ENCODE results near the gene CHEK1.
"Not testable (repeated sequence)": the region's sequence is repeated elsewhere in the genome, so short reads cannot be mapped to it uniquely, and the experiment has no call there.

The CHEK1 gene

GRCh38 chr11:125701018-125701610, 76.2 kb downstream of the CHEK1 start:
- Histone ChIP-seq H3K79me2 (ENCODE audit: control insufficient read depth, insufficient read depth, low read length) (no peaks in the 10 kb centered on the region), H2BK120ac (ENCODE audit: low read depth, low read length) (no peak overlapping the region), H3K4me2 (ENCODE audit: low read length) (no peak overlapping the region), H3K79me1 (ENCODE audit: low read length) (no peaks in the 10 kb centered on the region), H3K4me1 (ENCODE audit: control insufficient read depth, low read depth, low read length) (no peaks in the 10 kb centered on the region), H3K56ac (ENCODE audit: low read length) (no peak overlapping the region), H3K27me3 (ENCODE audit: insufficient read depth, low read length, poor library complexity) (no peaks in the 10 kb centered on the region), H3K4ac (ENCODE audit: low read depth, low read length) (no peak overlapping the region), H2BK5ac (ENCODE audit: low read length) (no peak overlapping the region), H3K23ac (ENCODE audit: low read length) (no peak overlapping the region), H3K27ac (ENCODE audit: low read depth, low read length) (no peak overlapping the region), H3K9ac (ENCODE audit: low read length) (no peak overlapping the region), H3K4me3 (ENCODE audit: low read length) (no peak overlapping the region), H2BK15ac (replicated peaks; ENCODE audit: low read depth) (no peak overlapping the region), H4K8ac (ENCODE audit: low read depth, low read length) (no peak overlapping the region), H3K36me3 (ENCODE audit: control insufficient read depth, insufficient read depth, low read length) (no peaks in the 10 kb centered on the region), H3K18ac (ENCODE audit: low read length) (no peak overlapping the region), H2AK5ac (ENCODE audit: low read length) (no peak overlapping the region), H4K5ac (ENCODE audit: low read length) (no peak overlapping the region)
- no CpG with 5 or more reads among the region's 6 CpGs for WGBS (ENCODE audit: extremely low coverage, insufficient coverage, low lambda C conversion rate)
- DNase-seq, result peak; percentile 7

DNA sequence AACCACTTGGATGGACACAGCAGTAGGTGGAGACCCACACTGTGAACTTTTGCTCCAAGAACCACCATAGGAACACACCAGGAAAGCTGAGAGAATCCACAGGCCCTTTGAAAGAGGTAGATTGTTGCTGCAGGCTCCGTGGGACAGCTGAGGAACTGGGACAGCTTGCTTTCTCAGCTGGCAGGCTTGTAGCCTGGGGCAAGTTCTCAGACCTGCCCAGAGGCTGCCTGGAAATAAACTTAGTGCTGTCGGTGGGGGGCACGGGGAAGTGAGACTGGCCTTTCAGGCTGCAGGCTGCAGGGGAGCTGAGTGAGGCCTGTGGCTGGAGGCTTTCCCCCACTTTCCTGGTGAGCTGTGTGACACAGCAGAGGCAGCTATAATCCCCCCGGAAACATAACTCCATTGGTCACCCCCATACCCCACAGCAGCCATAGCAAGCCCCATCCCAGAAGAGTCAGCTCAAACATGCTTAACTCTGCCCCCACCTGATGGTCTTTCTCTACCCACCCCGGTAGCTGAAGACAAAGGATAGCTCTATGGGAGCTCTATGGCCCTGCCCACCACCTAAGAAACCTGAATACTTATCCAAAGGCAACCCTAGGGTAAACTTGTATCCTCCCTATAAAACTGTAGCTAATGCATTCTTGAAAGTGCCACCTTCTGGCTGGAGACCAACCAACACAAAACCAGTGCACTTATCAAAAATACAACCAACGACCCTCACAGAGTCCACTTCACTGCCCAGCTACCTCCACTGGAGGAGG, 77.1 kb downstream of the CHEK1 start:
- H3K4me3 ChIP-seq (ENCODE audit: low read length), result no peak overlapping the region
- no peak overlapping the region for H3K18ac ChIP-seq (ENCODE audit: low read length)
- no peaks in the 10 kb centered on the region for H3K27me3 ChIP-seq (ENCODE audit: insufficient read depth, low read length, poor library complexity)
- H2BK15ac ChIP-seq (replicated peaks; ENCODE audit: low read depth), result no peak overlapping the region
- no peak overlapping the region for H3K4ac ChIP-seq (ENCODE audit: low read depth, low read length)
- no peak overlapping the region for H2BK120ac ChIP-seq (ENCODE audit: low read depth, low read length)
- WGBS (ENCODE audit: extremely low coverage, insufficient coverage, low lambda C conversion rate), result no CpG with 5 or more reads among the region's 6 CpGs
- H3K9ac ChIP-seq (ENCODE audit: low read length), result no peak overlapping the region
- H3K4me1 ChIP-seq (ENCODE audit: control insufficient read depth, low read depth, low read length), result no peaks in the 10 kb centered on the region
- no peak overlapping the region for H4K5ac ChIP-seq (ENCODE audit: low read length)
- H3K79me1 ChIP-seq (ENCODE audit: low read length), result no peaks in the 10 kb centered on the region
- DNase-seq, result peak; percentile 60
- H2BK5ac ChIP-seq (ENCODE audit: low read length), result no peak overlapping the region
- no peak overlapping the region for H3K56ac ChIP-seq (ENCODE audit: low read length)
- H3K23ac ChIP-seq (ENCODE audit: low read length), result no peak overlapping the region
- no peaks in the 10 kb centered on the region for H3K79me2 ChIP-seq (ENCODE audit: control insufficient read depth, insufficient read depth, low read length)
- H3K4me2 ChIP-seq (ENCODE audit: low read length), result no peak overlapping the region
- H2AK5ac ChIP-seq (ENCODE audit: low read length), result no peak overlapping the region
- H4K8ac ChIP-seq (ENCODE audit: low read depth, low read length), result no peak overlapping the region
- no peaks in the 10 kb centered on the region for H3K36me3 ChIP-seq (ENCODE audit: control insufficient read depth, insufficient read depth, low read length)
- no peak overlapping the region for H3K27ac ChIP-seq (ENCODE audit: low read depth, low read length)

DNA sequence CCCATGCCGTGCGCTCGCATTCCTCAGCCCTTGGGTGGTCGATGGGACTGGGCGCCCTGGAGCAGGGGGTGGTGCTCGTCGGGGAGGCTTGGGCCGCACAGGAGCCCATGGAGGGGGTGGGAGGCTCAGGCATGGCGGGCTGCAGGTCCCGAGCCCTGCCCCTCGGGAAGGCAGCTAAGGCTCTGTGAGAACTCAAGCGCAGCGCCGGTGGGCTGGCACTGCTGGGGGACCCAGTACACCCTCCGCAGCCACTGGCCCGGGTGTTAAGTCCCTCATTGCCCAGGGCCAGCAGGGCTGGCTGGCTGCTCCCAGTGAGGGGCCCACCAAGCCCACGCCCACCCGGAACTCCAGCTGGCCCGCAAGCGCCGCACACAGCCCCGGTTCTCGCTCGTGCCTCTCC, 79.7 kb downstream of the CHEK1 start:
- DNase-seq, result not testable (repeated sequence)
- no CpG with 5 or more reads among the region's 24 CpGs for WGBS (ENCODE audit: extremely low coverage, insufficient coverage, low lambda C conversion rate)

GRCh38 chr11:125720781-125721180, 95.8 kb downstream of the CHEK1 start:
- no peak overlapping the region for H2BK120ac ChIP-seq (ENCODE audit: low read depth, low read length)
- H3K79me1 ChIP-seq (ENCODE audit: low read length), result no peaks in the 10 kb centered on the region
- H2AK5ac ChIP-seq (ENCODE audit: low read length), result no peak overlapping the region
- no peak for DNase-seq
- H3K9ac ChIP-seq (ENCODE audit: low read length), result no peak overlapping the region
- no peak overlapping the region for H2BK15ac ChIP-seq (replicated peaks; ENCODE audit: low read depth)
- no peak overlapping the region for H3K4ac ChIP-seq (ENCODE audit: low read depth, low read length)
- H4K8ac ChIP-seq (ENCODE audit: low read depth, low read length), result no peak overlapping the region
- no peak overlapping the region for H3K4me2 ChIP-seq (ENCODE audit: low read length)
- WGBS (ENCODE audit: extremely low coverage, insufficient coverage, low lambda C conversion rate), result no CpG with 5 or more reads among the region's 6 CpGs
- no peaks in the 10 kb centered on the region for H3K79me2 ChIP-seq (ENCODE audit: control insufficient read depth, insufficient read depth, low read length)
- H3K36me3 ChIP-seq (ENCODE audit: control insufficient read depth, insufficient read depth, low read length), result no peaks in the 10 kb centered on the region
- no peak overlapping the region for H3K56ac ChIP-seq (ENCODE audit: low read length)
- no peaks in the 10 kb centered on the region for H3K4me1 ChIP-seq (ENCODE audit: control insufficient read depth, low read depth, low read length)
- no peak overlapping the region for H4K5ac ChIP-seq (ENCODE audit: low read length)
- peaks cover 2% of the 10 kb centered on the region for H3K27me3 ChIP-seq (ENCODE audit: insufficient read depth, low read length, poor library complexity)
- H3K4me3 ChIP-seq (ENCODE audit: low read length), result no peak overlapping the region
- no peak overlapping the region for H2BK5ac ChIP-seq (ENCODE audit: low read length)
- no peak overlapping the region for H3K23ac ChIP-seq (ENCODE audit: low read length)
- no peak overlapping the region for H3K18ac ChIP-seq (ENCODE audit: low read length)
- H3K27ac ChIP-seq (ENCODE audit: low read depth, low read length), result no peak overlapping the region

More for the DNA sequence above, 79.7 kb downstream of the CHEK1 start:
- H2BK15ac ChIP-seq (replicated peaks; ENCODE audit: low read depth); H3K4ac ChIP-seq (ENCODE audit: low read depth, low read length); H3K27me3 ChIP-seq (ENCODE audit: insufficient read depth, low read length, poor library complexity); H3K4me3 ChIP-seq (ENCODE audit: low read length); H3K79me1 ChIP-seq (ENCODE audit: low read length); H3K4me1 ChIP-seq (ENCODE audit: control insufficient read depth, low read depth, low read length); H2BK5ac ChIP-seq (ENCODE audit: low read length); H2BK120ac ChIP-seq (ENCODE audit: low read depth, low read length); H3K36me3 ChIP-seq (ENCODE audit: control insufficient read depth, insufficient read depth, low read length); H3K9ac ChIP-seq (ENCODE audit: low read length); H3K4me2 ChIP-seq (ENCODE audit: low read length); H3K18ac ChIP-seq (ENCODE audit: low read length); H3K56ac ChIP-seq (ENCODE audit: low read length); H2AK5ac ChIP-seq (ENCODE audit: low read length); H3K23ac ChIP-seq (ENCODE audit: low read length); H4K5ac ChIP-seq (ENCODE audit: low read length); H3K79me2 ChIP-seq (ENCODE audit: control insufficient read depth, insufficient read depth, low read length); H3K27ac ChIP-seq (ENCODE audit: low read depth, low read length); H4K8ac ChIP-seq (ENCODE audit: low read depth, low read length): not testable (repeated sequence)

DNA sequence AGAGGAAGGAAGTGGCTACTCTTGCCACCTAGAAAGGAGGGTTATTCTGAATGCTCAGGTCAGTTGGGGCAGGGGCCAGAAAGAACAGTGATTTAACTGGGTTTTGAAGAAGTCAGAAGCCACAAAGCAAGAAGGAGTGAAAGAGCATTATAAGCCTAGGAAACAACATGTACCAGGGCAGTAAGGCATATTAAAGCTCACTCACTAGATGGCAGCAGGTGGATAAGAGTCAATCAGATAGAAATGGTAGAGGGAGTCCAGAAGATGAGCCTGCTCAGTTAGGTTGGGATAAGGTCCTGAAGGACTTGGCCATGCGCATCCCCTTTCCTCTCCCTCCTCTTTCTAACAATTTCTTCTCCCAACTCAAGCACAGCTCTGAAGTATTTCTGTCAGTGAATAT, 99.2 kb downstream of the CHEK1 start:
- Histone ChIP-seq H3K79me1 (ENCODE audit: low read length) (no peaks in the 10 kb centered on the region), H2BK5ac (ENCODE audit: low read length) (no peak overlapping the region), H2BK120ac (ENCODE audit: low read depth, low read length) (no peak overlapping the region), H3K36me3 (ENCODE audit: control insufficient read depth, insufficient read depth, low read length) (no peaks in the 10 kb centered on the region), H3K27ac (ENCODE audit: low read depth, low read length) (no peak overlapping the region), H3K4ac (ENCODE audit: low read depth, low read length) (no peak overlapping the region), H3K23ac (ENCODE audit: low read length) (no peak overlapping the region), H4K5ac (ENCODE audit: low read length) (no peak overlapping the region), H3K27me3 (ENCODE audit: insufficient read depth, low read length, poor library complexity) (peaks cover 2% of the 10 kb centered on the region), H3K18ac (ENCODE audit: low read length) (no peak overlapping the region), H3K79me2 (ENCODE audit: control insufficient read depth, insufficient read depth, low read length) (no peaks in the 10 kb centered on the region), H3K4me3 (ENCODE audit: low read length) (no peak overlapping the region), H3K4me2 (ENCODE audit: low read length) (no peak overlapping the region), H3K9ac (ENCODE audit: low read length) (no peak overlapping the region), H2AK5ac (ENCODE audit: low read length) (no peak overlapping the region), H2BK15ac (replicated peaks; ENCODE audit: low read depth) (no peak overlapping the region), H3K56ac (ENCODE audit: low read length) (no peak overlapping the region), H3K4me1 (ENCODE audit: control insufficient read depth, low read depth, low read length) (no peaks in the 10 kb centered on the region), H4K8ac (ENCODE audit: low read depth, low read length) (no peak overlapping the region)
- no CpG with 5 or more reads among the region's 1 CpG for WGBS (ENCODE audit: extremely low coverage, insufficient coverage, low lambda C conversion rate)
- DNase-seq, result peak; percentile 51

All from mesendoderm (in vitro differentiated cells).